Stimulated activated naive CD4-positive, alpha-beta T cell treated with Interleukin-2 at 50 U/mL for 16 hours (primary cell): ENCODE results near the gene HDAC6.
A peak's percentile ranks its signal among the peaks of the same experiment; 100 is the strongest.
"Not testable (repeated sequence)": the region's sequence is repeated elsewhere in the genome, so short reads cannot be mapped to it uniquely, and the experiment has no call there.

Experiments
- DNase-seq: peaks from one replicate; lab custom pipeline; 2025; lab: John Stamatoyannopoulos, UW

The HDAC6 gene

DNA sequence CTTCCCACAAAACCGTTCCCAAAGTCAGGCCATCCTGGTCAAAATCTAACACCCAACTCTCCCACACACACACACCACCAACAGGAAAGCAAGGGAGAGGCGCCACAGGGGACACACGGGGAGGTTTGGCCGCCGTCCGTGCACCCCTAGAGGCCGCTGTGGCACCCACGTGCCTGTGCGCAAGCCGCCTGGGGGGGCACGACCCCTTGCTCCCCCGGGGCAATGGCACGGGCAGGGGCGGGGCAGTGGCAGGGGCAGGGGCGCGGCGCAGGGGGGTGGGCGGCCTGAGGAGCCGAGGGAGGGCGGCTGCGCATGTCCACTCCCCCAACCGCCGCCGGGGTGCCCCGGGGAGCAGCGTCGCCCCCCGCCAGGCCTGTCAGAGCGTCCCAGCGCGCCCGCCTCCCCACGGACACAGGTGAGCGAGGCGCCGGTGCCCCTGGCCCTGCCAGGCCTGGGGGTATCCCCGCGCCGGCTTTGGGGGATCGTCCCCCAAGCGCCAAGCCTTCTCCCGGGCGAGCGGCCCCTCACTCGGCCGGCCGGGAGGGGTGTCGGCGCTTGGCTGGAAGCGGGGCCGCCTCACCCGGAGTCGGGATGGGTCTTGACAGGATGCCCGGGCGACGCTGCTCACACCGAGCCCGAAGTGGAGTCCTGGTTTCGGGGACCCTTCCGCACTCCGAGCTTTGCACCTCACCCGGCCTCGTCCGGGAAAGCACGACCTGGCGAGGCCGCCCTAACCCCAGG, 24.4 kb downstream of the HDAC6 start, which contains the start of gene ERAS:
Gene ERAS (plus strand): TSS at position 379 of the 741 bp plus-strand sequence. CDS start 2,611 bp downstream, outside the sequence.
- DNase-seq = no peak

DNA sequence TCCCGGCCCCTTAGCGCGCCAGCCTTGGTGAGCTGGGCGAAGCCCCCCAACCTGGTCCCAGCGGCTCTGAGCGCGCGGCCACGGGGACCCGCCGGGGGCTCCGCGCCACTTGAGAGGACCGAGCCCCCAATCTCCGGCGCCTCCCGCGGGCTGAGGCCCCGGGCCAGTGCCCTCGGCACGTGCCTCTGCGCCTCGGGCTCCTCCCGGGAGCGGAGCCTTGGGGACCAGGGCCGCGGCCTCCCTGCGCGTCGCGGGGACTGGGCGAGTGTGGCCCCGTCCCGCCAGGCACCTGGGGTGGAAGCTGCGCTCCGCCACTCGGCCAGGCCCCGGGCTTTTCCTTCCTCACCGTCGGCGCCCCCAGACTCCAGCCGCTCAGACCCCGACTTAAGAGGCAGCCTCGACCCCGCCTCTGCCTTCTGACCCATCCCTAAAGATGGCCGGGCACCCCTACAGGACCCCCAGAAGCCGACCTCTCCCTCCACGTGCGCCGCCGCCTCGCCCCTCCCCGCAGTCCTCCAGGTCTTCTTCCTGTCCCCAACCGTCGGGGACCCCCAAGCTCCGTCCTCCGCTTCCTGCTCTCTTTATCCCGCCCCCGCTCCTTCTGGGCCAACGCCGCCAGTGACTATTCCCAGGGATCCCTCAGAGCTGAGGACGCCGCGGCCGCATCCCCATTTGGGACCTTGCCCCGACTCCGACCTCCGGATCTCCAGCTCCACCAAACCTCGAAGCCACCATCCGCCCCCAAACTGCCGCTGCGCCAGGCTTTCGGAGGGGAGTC, 25.2 kb downstream of the HDAC6 start:
- DNase-seq = no peak

- no peak for DNase-seq
Measured at GRCh38 chrX:48827654-48827968, 25.7 kb downstream of the HDAC6 start.

- DNase-seq = no peak
Measured at GRCh38 chrX:48829016-48829735, 27.3 kb downstream of the HDAC6 start.

GRCh38 chrX:48831136-48831908, 29.5 kb downstream of the HDAC6 start:
- DNase-seq = no peak

DNA sequence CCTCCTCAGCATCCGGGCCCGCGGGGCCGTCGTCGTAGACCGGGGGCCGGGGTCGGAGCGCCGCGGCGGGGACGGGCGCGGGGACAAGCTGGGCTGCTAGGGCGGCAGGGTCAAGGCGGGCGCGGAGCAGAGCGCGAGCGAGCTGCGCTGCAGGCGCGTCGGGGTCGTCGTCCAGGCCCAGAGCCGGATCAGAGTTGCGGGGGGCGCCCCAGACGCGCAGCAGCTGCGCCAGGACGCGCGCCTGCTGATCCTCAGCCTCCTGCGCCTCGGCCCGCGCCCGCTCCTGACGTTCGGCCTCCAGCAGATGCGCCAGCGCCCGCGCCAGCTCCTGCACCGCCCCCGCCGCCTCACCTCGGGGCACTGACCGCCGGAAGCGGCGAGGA, 30.0 kb downstream of the HDAC6 start:
- no peak for DNase-seq

- DNase-seq = no peak
Measured at GRCh38 chrX:48833542-48834138, 31.8 kb downstream of the HDAC6 start.

DNA sequence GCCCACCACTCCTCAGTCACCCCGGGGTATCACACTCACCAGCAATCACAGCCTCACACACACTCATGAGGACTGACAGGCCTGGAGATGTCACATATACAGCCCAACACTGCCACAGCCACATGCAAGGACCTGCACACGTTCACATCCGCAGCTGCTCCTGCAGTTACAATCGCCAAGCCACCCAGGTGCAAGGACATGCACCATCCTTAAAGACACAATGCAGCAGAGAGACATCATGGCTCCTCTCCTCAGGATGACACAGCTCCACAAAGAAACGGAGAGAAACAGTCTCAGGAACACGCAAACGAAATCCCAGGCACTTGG, 32.5 kb downstream of the HDAC6 start:
- DNase-seq = no peak

DNA sequence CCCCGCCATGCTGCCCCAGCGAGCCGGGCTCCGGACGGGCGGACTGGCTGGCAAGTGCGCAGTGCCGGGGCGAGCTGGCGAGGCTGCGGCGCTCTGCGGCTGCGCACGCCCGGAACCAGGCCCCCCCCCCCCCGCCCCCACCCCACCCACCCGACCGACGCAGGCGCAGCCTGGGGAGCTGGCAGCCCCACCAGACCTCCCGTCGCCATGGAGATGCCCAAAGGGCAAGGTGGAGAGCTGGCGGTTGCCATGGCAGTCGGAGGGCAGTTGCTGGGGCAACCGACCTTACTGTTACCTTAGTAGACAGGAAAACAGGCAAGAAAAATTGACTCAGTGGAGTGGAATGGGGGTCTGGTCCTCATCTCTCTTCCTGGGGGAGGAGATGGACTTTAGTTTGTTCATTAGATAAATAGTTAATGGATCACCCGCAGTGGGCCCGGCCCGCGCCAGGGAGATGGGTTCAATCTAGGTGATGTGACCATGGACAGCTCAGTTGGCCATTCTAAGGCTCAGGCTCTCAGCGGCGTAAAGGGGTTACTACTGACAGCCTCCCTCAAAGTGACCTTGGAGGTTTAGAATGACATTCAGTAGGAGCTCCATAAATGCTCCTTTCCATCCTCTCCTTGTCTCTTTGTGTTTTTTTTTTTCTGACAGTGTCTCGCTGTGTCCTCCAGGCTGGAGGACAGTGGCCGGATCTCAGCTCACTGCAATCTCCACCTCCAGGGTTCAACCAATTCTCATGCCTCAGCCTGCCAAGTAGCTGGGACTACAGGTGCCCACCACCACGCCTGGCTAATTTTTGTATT, 33.9 kb downstream of the HDAC6 start, which contains the start of gene PCSK1N:
Gene PCSK1N (minus strand): TSS at position 87 of the 806 bp plus-strand sequence. CDS start 78 bp downstream, at position 9.
- DNase-seq = peak; percentile 20

- no peak for DNase-seq
Measured at GRCh38 chrX:48839686-48840085, 37.8 kb downstream of the HDAC6 start.

GRCh38 chrX:48848847-48849246, 47.0 kb downstream of the HDAC6 start:
- no peak for DNase-seq

- no peak for DNase-seq
Measured at GRCh38 chrX:48852857-48853256, 51.0 kb downstream of the HDAC6 start.

DNA sequence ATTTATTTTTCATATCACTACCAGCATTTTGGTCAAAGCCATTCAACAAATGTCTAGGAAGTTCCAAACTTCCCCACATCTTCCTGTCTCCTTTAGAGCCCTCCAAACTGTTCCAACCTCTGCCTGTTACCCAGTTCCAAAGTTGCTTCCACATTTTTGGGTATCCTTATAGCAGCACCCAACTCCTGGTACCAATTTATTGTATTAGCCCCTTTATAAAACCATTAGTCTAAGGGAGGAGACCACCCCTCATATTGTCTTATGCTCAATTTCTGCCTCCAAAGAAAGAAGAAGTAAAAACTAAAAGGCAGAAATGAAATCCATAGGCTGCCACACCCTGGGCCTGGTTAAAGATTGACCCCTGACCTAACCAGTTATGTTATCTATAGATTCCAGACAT, 51.6 kb downstream of the HDAC6 start:
- DNase-seq = not testable (repeated sequence)

DNA sequence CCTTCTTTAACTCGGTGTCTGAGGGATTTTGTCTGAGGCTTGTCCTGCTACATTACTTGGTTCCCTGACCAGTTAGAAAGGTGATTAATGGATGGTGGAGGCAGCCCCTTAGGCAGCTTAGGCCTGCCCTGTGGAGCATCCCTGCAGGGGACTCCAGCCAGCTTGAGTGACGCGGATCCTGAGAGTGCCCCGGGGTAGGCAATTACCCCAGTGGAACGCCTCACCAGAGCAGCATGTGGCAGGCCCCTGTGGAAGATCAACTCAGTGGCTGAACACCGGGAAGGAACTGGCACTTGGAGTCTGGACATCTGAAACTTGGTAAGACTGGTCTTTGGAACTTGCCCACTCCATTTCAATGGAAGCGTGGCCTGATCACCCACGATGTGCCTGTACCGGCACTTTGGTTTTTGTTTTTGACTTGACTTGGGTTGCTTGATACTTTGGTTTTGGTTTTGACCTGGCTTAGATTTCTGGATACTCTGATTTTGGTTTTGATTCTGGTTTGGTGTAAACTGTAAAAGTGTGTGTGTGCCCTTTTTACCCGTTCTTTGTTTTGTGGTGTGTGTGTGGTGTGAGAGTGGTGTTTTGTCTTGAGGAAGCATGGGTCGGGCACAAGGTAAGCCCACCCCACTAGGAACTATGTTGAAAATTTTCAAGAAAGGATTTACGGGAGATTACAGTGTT, 52.4 kb downstream of the HDAC6 start:
- DNase-seq = not testable (repeated sequence)

GRCh38 chrX:48854898-48855297, 53.0 kb downstream of the HDAC6 start:
- DNase-seq = no peak

DNA sequence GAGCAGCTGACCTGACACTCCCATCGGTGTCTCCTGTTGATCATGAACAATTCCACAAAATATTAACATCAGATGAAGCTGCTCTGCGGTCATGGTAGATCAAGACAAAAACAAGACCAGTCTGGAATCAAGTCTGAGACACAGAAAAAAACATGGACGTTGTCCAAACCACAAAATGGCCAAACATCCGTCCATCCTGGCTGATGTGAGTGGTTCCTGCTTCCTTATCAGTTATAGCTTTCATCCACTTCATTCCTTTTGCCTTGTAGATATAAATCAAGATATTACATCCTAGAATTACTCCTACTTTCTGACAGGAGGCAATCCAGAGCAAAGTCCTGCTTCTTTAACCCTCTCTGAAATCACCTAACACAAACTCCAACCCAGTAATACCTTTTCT, 62.3 kb downstream of the HDAC6 start:
- no peak for DNase-seq

DNA sequence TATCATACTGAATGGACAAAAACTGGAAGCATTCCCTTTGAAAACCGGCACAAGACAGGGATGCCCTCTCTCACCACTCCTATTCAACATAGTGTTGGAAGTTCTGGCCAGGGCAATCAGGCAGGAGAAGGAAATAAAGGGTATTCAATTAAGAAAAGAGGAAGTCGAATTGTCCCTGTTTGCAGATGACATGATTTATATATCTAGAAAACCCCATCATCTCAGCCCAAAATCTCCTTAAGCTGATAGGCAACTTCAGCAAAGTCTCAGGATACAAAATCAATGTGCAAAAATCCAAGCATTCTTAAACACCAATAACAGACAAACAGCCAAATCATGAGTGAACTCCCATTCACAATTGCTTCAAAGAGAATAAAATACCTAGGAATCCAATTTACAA, 70.2 kb downstream of the HDAC6 start:
- DNase-seq = not testable (repeated sequence)
